HG03521 (cell line): Measurements from ENCODE around the gene ATP13A2.

ENCODE experiments used
- ATAC-seq: cut with Tn5 transposase; IDR thresholded peaks from one replicate; pipeline ENCODE4 v1.9.1; 2021; ENCODE audit warnings: mild to moderate bottlenecking, moderate library complexity; ENCODE audit not compliant: unreplicated experiment

Gene ATP13A2

GRCh38 chr1:17005365-17005740 lies 6.4 kb downstream of the ATP13A2 start:
- no peak for ATAC-seq

DNA sequence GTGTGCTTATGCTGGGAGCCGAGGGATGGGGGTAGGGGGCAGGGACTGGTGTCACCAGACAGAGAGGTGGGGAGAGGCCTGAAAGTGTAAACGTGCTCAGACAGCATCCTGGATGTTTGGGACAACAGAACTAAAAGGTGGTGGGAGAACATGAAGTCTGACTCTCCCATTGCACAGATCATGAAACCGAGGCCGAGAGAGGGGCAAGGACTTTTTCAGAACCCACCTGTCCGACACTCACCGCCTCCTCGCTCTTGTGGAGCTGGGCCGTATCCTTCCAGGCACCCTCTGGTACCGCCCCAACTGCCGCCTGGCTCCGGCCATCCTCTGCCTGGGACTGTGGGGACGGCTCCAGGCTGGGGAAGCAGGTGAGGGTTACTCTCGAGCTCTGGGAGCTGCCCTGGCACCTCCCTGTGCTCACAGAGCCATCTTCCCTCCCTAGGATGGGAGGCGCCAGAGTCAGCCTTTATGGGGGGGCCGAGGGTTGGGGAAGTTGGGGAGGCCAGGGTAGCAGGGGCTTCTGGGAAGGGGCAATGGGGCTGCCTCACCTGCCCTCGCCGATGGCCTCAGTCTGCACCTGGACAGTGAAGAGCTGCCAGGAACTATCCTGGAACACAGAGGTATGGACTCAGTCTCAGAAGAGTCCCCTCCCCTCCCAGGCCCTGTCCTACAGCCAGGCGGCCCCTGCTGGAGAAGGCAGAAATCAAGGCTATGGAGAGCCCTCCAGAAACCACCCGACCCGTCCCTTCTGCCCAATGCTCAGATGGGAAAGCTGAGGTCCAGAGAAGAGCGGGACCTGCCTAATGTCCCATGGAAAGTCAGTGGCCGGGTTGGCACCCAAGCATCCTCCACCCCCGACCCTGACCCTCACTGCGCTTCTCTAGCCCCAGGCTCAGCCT lies 7.0 kb downstream of the ATP13A2 start:
- no peak for ATAC-seq

DNA sequence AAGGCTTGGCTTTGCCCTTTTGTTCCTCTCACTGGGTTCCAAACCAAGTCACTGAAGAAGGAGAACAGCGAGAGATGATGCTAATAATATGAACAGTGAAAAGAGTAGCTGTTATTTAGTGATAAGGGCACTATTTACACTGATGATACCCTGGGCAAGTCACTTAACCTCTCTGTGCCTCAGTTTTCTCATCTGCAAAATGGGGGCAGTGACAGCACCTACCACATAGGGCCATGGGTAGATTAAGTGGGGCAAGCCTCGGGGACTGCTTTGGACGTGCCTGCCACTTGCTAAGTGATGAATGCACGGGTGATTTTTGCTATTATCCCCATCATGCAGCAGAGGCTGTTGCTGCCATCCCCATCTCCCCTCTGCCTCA lies 9.2 kb downstream of the ATP13A2 start:
- no peak for ATAC-seq

- ATAC-seq, result no peak
Observed at GRCh38 chr1:17001760-17002523, 9.8 kb downstream of the ATP13A2 start.

DNA sequence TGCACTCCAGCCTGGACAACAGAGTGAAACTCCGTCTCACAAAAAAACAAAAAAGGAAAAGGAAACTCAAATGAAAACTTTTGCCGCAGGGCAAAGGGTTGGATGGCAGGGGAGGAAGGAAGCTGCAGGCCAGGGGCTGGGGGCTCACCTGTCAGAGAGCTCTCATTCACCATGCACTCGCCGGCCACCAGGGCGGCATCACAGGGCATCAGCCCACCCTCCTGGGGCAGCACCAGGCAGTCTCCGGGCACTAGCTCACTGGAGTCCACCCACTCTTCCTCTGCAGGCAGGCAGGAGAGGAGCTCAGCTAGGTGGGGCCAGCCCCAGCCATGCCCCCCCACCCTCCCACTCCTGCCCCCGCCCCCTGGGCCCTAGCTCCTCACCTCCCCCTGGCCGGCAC lies 11.9 kb downstream of the ATP13A2 start:
- no peak for ATAC-seq

- no peak for ATAC-seq
Observed at GRCh38 chr1:16998589-16998988, 13.1 kb downstream of the ATP13A2 start.

- ATAC-seq, result no peak
Observed at GRCh38 chr1:16996845-16997244, 14.9 kb downstream of the ATP13A2 start.

DNA sequence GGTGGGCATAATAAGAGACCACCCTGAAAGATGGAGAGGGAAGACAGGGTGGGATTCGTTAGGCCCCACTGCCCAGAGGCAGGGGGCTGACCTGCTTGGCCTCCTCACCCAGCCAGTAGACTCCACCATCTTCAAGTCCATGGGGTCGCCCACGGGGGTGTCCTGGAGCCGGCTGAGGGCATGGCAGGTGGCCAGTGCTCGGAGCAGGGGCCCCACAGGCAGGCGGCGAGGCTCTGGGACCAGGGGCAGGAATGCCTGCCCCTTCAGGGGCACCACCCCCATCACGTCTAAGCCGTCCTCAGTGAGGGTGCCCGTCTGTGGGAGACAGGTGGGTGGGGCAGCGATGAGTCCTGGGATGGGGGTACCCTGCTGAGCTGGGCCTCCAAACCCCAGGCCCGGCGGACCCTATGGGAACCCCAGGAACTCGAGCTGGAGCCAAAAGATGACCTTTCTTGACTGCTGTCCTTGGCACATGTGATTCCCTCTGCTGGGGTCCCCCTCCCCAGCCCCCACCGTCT lies 18.1 kb downstream of the ATP13A2 start:
- no peak for ATAC-seq

DNA sequence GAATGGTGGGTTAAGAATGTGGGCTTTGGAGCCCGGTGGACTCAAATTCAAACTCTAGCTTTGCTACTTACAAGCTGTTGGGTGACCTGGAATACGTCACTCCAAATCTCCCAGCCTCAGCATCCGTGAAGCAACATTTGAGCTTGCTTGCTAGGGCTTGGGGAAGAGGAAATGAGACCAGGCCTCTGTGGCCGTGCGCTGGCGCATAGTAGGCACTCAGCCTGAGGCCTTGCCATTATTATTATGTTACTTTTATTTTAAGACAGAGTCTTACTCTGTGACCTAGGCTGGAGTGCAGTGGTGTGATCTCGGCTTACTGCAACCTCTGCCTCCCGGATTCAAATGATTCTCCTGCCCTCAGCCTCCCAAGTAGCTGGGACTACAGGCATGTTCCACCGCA lies 19.1 kb downstream of the ATP13A2 start:
- no peak for ATAC-seq

DNA sequence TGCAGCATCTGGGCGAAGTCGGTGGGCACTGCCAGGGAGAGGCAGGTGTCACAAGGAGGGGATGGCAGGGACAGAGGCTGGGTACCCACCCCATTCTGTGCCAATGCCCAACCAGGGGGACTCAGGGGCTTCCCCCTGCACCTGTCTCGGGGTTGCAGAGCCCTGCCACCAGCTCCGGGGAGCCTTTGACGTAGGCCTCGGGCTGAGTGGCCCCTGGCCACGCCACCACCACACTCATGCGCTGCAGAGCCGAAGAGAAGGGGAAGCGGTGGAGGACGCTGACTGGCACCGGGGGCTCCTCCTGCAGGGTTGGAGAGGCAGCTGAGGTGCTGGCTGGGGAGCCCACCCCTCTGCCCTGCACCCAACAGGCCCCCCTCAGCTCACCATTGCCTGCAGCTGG lies 19.6 kb downstream of the ATP13A2 start:
- ATAC-seq, result no peak

- ATAC-seq, result no peak
Observed at GRCh38 chr1:16991571-16991970, 20.2 kb downstream of the ATP13A2 start.

DNA sequence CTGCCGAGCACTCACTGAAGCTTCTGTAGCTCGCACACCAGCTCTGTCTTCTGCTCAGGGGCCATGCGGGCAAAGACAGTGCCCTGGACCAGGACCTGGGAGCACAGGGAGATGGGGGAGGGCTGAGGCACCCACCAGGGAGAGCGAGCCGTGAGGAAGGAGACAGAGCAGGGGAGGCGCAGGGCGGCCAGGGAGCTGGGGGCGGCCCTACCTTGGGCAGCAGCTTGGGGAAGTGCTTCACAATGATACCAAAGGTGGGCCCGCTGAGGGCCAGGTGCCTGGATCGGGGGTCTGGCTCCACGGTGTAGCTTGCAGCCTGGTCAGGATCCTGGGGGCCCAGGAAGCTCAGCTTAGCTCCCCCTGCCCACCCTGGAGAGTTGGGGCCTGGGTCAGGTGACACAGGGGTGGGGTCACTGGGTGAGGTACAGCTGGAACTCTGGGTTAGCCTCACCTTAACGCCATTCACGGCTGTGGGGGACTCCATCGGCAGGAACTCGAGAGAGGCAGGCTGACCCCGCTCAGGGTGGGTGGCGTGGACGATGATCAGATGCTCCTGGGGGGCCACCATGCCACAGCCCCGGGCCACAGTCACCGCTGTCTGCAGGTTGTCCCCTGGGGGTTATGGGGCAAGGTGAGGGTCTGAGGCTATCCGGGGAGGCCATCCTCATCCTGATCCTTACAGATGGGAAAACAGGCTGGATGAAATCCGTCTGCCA lies 21.9 kb downstream of the ATP13A2 start:
- ATAC-seq, result no peak

GRCh38 chr1:16988210-16988609 lies 23.5 kb downstream of the ATP13A2 start:
- ATAC-seq, result no peak

DNA sequence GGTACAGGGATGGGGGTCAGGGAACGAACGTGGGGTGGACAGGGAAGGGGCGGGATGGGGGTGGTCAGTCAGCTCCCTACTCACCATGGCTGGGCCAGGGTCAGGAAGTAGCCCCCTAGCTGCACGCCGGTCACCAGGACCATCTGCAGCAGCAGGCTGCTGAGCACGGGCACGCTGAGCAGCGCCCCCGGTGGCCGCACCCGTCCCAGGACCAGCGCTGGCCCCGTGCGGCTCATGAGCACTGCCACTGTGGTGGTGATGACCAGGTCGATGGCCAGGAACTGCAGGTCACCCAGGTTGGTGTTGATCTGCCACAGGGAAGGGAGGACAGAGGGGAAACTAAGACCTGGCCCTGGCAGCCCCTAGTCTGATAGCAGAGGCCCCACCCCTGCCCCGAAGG lies 24.8 kb downstream of the ATP13A2 start:
- ATAC-seq, result no peak

DNA sequence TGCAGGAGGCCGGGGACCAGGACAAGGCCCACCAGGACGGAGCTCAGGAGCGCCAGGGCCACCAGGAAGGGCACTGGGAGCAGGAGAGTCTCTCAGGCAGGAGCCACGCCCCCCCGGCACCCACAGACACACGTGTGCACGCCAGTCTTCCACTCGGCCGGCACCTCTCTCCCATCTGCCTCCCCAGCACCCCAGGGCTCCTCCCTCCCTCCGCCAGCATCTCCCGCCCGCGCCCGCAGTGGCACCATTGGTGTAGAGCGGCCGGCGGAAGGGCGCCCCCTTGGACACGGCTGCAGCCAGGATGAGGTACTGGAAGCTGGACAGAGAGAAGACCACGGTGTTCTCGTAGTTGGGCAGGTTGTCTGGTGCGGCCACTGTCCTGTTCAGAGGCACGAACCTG lies 25.2 kb downstream of the ATP13A2 start:
- no peak for ATAC-seq

DNA sequence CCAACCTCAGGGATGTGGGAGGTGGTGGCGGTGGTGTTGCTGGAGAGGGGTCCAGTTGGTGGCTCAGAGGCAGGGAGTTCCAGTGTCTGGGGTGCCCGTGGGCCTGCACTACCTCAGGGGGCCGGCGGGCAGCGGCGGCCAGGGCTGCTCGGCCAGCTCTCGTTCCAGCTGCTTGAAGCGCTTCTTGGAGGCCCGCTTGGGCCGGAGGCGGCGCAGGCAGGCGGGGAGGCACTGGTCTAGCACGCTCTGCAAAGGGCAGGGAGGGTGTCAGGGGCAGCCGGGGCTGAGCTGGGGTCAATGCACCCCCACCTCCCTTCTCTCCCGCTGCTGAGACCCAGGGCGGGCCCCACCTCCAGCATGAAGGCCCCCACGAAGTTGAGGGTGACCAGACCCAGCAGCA lies 25.6 kb downstream of the ATP13A2 start:
- ATAC-seq, result no peak

DNA sequence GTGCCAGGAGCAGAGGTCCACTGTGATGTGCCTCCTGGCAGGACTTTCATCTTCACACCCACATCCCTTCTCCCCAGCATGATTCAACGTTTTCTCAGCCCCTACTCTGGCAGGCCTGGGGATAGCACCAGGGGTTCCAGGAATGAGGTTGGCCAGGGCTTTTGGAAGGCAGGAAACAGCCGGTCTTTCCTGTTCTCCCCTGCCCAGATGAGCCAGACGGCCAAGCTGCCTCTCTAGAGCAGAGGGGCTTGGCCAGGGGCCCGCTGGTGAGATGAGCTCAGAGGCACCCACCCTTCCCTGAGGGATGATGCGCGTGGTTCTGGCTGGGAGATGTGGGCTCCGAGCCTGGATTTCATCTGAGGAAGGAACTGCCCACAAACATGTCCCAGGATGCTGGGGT lies 27.0 kb downstream of the ATP13A2 start:
- no peak for ATAC-seq

- ATAC-seq, result no peak
Observed at GRCh38 chr1:16983649-16984048, 28.1 kb downstream of the ATP13A2 start.

DNA sequence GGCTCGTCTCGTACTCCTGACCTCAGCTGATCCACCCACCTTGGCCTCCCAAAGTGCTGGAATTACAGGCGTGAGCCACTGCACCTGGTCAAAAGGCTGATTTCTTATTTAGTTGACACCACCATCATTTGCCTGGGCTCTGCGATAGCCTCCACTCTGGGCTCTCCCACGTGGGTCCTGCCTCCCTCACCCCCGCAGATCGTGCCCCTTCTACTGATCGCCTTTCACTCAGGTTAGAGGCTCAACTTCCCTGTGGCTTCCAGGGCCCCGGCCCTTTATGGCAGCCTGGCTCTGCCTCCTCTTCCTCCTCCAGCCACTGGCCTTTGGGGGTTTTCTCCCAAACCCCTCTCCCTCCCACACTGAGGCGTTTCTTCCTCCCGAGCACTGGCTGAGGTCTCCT lies 28.8 kb downstream of the ATP13A2 start:
- no peak for ATAC-seq

DNA sequence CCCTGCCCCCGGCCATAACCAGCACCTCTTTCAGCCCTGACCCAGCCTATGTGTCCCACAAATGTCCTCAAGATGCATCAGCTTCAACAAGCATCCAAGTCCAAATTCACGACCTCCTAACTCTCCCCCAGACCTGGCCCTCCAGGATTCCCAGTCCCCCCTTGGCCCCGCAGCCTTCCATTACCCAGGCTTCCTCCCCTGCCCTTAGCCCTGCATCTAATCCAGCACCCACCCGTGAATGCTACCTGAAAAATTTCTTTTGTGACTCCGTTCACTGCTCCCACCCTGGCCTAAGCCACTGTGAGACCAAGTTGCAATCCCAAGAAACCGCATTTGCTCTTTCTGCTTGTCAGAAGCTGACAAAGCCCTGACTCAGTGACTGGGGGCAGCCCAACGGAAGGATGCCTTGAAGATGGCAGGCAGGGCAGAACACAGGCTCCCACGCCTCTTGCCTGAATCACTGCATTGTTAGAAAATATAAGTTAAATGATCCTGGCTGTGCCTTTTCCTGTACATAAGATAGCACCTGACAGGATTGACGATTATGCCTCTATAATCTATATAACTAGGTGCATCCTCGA lies 30.4 kb downstream of the ATP13A2 start:
- ATAC-seq, result no peak
